HG03097 (cell line): ENCODE measurements around the gene C1QL1.

Experiments used
- ATAC-seq: cut with Tn5 transposase; IDR thresholded peaks from one replicate; pipeline ENCODE4 v1.9.1; 2021; ENCODE audit not compliant: unreplicated experiment, low FRiP score

Gene C1QL1

GRCh38 chr17:44917456-44917855 is 50.6 kb downstream of the C1QL1 start:
- ATAC-seq, result no peak

- no peak for ATAC-seq
Observed at GRCh38 chr17:44916781-44917241, 51.3 kb downstream of the C1QL1 start.

- no peak for ATAC-seq
Observed at GRCh38 chr17:44915862-44916780, 52.0 kb downstream of the C1QL1 start.

- ATAC-seq, result no peak
Observed at GRCh38 chr17:44915321-44915726, 52.8 kb downstream of the C1QL1 start, which contains the start of gene GFAP. Gene GFAP (minus strand): TSS chr17:44915500. CDS start chr17:44915486, 14 bp downstream.

GRCh38 chr17:44914698-44915271 is 53.3 kb downstream of the C1QL1 start:
- ATAC-seq, result no peak

- ATAC-seq, result no peak
Observed at GRCh38 chr17:44914148-44914547, 54.0 kb downstream of the C1QL1 start.

GRCh38 chr17:44913676-44914075 is 54.4 kb downstream of the C1QL1 start:
- ATAC-seq, result no peak

GRCh38 chr17:44912763-44913544 is 55.1 kb downstream of the C1QL1 start:
- ATAC-seq, result no peak

- ATAC-seq, result no peak
Observed at GRCh38 chr17:44911133-44912001, 56.7 kb downstream of the C1QL1 start.

GRCh38 chr17:44910231-44911106 is 57.6 kb downstream of the C1QL1 start:
- ATAC-seq, result no peak
